Stimulated activated CD8-positive, alpha-beta memory T cell treated with anti-CD3 and anti-CD28 coated beads, Interleukin-12 subunit alpha, Interleukin-12 subunit beta, amount 100 ng/mL, for 24 hours (primary cell): ENCODE data around the gene GBA2.

Source experiments
- DNase-seq: peaks from one replicate; pipeline ENCODE4 v3.0.0-alpha.2; 2020; ENCODE audit errors: extremely low read depth

The GBA2 gene

DNA sequence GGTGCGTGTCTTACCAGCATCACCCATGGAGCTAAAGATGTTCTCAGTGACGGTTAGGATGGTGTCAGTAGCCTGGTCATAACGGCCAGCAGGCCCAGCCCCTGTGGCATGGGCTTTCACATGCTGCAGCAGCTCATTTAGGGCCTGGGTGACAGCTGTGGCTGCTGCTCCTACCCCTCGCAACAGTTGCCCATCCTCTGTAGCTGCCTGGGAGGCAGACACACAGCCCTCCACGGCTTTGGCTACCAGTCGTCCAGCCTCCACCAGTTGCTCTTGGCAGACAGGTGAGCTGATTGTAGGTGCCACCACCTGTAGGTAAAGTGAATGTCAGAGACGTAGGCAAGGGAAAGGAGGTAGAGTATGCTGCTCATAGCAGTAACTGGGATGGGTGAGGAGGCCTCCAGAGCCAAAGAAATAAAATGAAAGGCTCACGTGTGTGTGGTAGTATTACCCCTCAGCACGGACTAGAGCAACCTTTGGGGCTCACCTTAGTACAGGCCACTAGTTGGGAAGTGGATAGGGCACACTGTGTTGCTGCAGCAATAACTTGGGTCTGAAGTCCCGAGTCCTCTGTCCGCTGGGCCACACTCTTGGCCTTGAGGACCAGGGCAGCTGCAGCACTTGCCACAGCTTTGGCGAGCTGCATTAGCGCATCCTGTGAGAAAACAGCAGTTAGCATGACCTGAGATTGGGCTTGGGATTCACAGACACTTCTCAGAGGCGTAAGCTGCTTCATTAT is 31.7 kb downstream of the GBA2 start:
- DNase-seq, result no peak

DNA sequence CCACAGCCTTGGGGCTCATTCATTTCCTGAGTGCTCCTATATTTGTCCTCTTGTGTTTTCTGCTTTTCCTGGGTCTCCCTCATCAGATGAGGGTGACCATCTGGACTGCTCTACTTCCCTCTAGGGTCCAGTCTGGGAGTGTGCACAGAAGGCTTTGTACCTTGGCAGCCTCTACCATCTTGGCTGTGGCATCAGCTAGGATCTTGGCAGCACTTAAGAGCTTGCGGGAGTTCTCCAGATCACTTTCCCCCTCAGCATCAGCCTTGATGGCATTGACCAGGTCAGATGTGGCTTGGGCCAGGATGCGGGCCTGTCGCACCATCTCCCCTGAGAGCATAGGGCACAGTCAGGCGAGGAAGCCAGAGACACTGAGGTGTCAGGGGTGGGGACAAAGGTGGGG is 32.8 kb downstream of the GBA2 start:
- no peak for DNase-seq

DNA sequence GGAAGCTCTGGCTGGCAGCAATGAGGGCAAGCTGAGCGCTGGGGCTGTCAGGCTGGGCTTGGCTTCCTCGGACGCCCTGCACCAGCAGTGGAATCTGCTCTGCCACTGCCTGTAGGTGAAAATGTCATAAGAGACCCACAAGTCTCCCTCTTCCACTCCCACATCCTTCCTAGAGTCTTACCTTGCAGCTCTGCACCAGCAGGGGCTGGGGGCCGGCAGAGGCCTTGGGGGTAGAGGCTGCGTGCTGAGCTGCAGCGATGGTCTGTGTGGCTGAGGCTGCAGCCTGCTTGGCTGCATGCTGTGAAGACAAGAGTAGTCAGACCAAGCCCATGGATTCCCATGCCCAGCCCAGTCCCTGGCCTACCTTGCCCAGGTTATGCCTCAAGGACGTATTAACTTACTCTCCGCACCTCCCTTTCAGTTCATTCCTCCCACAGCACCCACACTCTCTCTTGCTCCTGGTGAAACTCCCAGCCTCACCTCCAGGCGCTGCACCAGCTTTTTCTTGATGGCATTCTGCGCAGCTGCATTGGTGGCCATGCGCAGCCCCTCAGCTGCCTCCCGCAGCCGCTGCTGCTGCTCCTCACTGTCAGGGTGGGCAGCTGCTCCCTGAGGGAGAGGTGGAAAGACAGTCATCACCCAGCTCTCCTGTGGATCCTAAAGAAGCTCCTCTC is 34.3 kb downstream of the GBA2 start:
- no peak for DNase-seq

GRCh38 chr9:35714123-35714522 is 34.9 kb downstream of the GBA2 start:
- no peak for DNase-seq

DNA sequence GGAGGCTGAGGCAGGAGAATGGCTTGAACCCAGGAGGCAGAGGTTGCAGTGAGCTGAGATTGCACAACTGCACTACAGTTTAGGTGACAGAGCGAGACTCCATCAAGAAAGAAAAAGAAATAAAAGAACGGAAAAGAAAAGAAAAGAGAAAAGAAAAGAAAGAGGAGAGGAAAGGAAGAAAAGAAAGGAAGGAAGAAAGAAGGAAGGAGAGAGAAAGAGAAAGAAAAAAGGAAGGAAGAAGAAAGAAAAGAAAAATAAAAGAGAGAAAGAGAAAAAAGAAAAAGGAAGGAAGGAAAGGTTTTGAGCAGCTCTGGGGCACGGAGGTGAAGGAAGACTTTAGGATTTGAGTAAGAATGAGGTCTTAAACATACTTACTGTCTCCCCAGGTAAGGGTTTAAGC is 35.5 kb downstream of the GBA2 start:
- DNase-seq, result no peak

GRCh38 chr9:35712762-35713400 is 36.1 kb downstream of the GBA2 start:
- no peak for DNase-seq

DNA sequence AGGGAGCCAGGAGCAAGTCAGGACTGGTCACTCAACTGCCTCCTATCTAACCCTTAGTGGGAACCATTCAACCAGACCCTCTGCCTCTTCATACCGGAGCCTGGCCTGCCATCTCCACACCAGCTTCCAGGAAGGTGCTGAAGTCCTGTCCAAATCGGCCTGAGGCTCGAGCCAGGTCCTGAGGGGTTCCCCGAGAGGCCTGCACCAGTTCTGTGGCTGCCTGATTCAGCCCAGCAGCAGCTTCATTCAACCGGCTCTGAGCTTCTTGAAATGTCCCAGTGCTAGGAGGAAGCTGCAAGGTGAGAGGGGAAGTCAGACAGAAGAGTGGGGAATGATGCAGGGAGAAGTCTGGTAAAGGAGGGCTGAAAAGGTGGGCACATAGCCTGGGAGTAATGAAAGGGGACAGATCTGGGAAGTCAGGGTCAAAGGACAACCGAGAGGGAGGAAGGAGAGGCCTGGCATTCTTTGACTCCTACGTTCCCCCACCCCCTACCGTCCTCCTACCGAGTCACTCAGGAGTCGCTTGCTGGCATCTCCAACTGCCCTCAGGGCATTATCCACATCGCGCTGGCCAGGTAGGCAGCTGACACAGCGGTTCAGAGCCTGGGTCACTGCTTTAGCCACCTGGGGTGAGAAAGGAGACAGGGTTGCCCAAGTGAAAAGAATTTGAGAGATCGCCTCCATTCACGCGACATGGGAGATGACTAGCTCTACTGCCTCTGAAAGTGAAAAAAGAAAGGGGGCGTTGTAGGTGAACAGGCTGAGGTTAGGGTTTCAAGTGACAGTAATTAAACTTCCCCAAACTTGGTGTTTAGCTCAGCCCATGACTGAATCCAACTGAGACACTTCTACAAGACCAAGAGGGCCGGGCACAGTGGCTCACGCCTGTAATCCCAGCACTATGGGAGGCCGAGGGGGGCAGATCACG is 37.3 kb downstream of the GBA2 start:
- no peak for DNase-seq

DNA sequence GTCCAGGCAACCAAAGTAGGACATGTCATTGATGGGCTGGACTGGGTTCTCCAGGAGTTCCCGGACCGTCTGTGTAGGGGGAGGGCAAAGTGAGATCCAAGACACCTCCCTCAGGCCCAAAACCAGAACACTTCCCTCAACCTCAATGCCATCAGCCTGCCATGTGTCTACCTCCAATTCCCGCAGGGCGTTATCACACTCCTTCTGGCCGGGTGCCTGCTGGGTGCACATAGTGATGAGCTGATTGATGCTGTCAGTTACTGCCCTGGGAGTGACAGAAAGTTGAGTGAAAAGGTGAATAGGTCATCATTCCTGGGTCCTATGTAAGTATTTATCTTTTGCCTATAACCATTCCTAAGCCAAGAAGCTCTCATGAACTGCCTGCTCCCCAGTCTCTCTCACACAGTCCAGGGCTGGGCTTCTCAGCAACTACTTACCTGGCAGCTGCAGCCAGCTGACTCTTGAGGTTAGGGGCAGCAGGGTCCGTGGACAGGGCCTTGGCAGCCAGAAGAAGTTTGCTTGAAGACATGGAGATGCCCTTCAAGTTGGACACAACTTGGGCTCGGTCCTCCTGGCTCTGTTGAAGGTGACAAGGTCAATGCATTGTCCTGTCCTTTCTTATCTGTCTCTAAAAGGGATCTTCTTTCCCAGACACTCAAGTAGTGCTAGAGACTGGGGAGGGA is 38.1 kb downstream of the GBA2 start:
- no peak for DNase-seq

DNA sequence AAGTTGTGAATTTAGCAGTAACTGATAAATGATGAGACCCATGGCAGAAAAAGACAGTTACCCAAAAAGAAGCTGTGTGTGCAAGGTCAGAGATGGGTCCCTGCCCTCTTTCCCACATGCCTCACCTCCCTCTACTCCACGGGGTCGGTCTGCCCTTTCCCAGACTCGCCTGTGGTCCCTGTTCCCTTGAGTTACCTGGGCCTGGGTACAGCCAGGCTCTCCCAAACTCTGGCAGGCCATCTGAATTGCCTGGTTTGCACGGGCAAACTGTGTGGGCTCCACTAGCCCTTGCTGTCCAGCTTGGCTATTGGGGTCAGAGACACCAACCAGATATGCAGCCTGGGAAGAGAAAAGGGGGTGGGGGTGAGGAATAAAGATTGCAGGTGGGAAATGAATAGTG is 40.9 kb downstream of the GBA2 start:
- DNase-seq, result no peak

DNA sequence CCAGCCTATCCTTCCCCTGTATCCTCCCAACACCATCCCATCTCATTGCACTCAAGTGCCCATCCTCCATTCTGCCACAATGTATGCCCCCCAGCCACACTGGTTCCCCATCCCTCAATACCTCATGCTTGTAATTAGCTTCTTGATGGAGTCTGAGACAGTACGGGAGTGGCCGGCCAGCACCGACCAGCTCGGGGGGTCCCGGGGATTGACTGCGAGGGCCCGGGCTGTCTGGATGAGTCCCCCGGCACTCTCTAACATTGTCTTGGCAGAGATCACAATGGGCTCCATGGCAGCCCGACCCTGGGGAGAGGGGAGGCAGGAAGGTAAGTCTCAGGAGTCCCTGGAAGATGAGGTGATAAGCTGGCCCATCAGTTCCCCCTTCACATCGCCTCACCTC is 42.1 kb downstream of the GBA2 start:
- DNase-seq, result no peak

DNA sequence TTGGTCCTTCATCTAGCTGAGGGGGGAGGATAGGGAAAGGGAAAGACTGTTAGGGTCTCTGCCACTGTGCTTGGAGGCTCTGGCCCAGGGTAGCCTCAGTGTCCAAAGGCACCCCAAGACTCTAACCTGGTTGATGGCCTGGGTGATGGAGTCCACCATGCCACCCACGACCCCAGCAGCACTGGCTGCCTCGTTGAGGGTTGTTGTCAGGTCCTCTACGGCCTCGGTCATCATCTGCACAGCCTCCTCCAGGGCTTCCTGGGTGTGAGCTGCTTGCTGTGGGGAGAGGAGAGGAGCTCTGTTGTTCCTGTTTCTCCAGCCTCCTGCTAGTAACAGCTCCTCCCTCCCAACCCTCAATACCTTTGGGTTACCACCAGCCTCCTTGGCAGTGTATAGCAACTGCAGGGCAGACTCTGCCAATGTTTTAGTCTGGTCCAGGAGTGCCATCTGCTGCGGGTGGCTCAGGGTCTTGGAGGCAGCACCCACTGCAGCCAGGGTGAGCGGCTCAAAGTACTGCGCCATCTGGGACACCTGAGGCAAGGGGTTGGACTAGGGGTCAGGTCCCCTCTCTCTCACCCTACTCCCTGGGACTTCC is 43.1 kb downstream of the GBA2 start:
- no peak for DNase-seq

GRCh38 chr9:35705372-35705771 is 43.7 kb downstream of the GBA2 start:
- DNase-seq, result no peak

GRCh38 chr9:35703906-35704672 is 44.9 kb downstream of the GBA2 start:
- no peak for DNase-seq

DNA sequence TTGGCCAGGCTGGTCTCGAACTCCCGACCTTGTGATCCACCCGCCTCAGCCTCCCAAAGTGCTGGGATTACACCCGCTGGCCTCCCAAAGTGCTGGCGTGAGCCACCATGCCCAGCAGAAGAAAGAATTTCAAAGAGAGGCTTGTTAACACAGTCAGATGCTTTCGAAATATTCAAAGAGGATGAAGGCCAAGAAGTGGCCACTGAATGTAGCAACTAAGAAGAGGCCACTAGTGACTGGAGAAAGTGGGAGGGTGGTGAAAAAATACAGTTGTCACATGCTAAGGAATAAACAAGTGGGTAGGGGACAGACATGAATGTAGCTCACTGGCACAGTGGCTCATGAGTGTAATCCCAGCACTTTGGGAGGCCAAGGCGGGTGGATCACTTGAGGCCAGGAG is 46.3 kb downstream of the GBA2 start:
- DNase-seq, result no peak

DNA sequence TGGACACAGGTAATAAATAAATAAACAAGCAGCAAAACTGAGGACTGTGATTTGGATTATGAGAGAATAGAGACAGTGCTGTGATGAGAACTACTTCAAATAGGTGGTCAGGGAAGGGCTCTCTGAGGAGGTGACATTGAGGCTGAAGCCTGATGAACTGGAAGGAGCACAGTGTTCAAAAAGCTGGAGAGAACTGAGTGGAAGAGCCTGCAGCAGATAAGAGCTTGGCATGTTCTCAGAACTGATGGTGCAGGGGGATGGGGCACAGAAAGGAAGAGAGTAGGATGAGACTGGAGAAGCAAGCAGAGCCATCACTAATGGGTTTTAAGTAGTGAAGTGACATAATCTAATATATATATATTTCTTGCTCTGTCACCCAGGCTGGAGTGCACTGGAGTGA is 48.1 kb downstream of the GBA2 start:
- DNase-seq, result no peak

DNA sequence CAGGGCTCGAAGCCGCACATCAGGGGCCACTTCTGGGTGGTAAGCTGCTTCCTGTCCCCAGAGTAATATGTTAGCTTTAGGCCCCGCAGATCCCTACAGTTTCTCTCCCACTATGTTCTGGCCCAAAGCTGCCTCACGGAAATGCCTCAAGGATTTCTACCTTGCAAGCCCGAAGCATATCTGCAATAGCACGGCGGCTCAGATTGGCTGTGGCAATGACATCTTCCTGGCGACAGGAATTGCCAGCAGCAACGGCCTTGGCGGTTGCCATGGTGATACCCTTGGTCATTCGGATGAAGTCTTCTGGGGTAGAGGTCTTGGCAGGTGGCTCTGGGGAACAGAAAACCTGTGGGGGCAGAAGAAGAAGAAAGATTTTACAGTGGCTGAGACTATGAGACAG is 49.0 kb downstream of the GBA2 start:
- DNase-seq, result no peak

GRCh38 chr9:35698231-35698630 is 50.8 kb downstream of the GBA2 start:
- no peak for DNase-seq

DNA sequence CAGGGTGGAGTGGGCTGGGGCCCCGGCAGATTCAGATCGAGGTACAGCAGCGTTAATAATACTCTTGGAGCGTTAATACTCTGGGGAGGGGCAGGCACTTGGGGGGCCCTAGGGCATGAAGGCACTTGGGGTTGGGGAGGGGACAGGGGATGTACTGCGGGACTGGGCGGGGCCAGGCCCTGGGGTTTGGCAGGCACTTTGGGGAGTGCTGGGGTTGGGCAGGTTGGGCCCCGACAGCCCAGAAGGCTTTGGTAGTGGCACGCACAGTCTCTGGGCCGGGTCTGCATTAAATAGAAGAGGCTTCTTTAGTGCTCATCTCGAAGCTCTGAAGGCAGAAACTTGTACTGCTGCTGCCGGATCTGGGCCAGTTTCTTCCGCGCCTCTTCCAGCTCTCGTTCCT is 51.5 kb downstream of the GBA2 start:
- no peak for DNase-seq

- DNase-seq, result no peak
Observed at GRCh38 chr9:35696520-35697215, 52.4 kb downstream of the GBA2 start.

GRCh38 chr9:35695943-35696401 is 53.1 kb downstream of the GBA2 start:
- DNase-seq, result no peak
